ENCODE measurements around the gene MBNL2. TPM values are rescaled to one million over a fixed set of nuclear protein-coding genes. Genes with fewer than 3 reads are reported as not detected.

MBNL2 gene
- total and polyA plus RNA-seq, 10 of the 15 experiments (the other 5 are each of a cell fraction or from before 2014, with no cell fraction given), result 1.6 to 9.7 (median 6.7) TPM

DNA sequence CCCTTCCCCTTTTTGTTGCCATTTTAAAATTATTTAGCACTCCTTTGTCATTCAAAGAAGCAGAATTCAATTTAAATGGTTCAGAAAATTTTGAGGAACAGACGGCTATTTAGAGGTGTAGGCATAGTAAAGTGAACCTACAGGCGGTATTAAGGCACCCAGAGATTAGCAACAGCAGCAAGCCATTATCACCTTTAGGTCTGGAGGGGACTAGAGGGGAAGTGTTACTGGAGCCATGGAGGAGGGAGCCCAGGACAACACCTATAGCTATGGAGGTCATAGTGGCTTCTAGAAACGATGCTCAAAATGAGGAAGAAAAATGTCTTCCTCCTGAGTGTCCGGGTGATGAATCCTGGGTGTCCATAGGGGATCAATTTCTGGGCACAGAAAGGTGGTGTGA is 25.8 kb upstream of the MBNL2 start (continued):
- TF ChIP-seq, protein P1, sequence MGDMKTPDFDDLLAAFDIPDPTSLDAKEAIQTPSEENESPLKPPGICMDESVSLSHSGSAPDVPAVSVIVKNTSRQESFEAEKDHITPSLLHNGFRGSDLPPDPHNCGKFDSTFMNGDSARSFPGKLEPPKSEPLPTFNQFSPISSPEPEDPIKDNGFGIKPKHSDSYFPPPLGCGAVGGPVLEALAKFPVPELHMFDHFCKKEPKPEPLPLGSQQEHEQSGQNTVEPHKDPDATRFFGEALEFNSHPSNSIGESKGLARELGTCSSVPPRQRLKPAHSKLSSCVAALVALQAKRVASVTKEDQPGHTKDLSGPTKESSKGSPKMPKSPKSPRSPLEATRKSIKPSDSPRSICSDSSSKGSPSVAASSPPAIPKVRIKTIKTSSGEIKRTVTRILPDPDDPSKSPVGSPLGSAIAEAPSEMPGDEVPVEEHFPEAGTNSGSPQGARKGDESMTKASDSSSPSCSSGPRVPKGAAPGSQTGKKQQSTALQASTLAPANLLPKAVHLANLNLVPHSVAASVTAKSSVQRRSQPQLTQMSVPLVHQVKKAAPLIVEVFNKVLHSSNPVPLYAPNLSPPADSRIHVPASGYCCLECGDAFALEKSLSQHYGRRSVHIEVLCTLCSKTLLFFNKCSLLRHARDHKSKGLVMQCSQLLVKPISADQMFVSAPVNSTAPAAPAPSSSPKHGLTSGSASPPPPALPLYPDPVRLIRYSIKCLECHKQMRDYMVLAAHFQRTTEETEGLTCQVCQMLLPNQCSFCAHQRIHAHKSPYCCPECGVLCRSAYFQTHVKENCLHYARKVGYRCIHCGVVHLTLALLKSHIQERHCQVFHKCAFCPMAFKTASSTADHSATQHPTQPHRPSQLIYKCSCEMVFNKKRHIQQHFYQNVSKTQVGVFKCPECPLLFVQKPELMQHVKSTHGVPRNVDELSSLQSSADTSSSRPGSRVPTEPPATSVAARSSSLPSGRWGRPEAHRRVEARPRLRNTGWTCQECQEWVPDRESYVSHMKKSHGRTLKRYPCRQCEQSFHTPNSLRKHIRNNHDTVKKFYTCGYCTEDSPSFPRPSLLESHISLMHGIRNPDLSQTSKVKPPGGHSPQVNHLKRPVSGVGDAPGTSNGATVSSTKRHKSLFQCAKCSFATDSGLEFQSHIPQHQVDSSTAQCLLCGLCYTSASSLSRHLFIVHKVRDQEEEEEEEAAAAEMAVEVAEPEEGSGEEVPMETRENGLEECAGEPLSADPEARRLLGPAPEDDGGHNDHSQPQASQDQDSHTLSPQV (IDR thresholded peaks at IDR 0.05), result no peak
- no peak for TF ChIP-seq GATAD2B (conservative IDR thresholded peaks at IDR 0.05; ENCODE audit: low read depth)
- TF ChIP-seq RBBP5 (conservative IDR thresholded peaks at IDR 0.05), result no peak
- TF ChIP-seq CBFB (IDR thresholded peaks at IDR 0.05; ENCODE audit: low read depth), result no peak

DNA sequence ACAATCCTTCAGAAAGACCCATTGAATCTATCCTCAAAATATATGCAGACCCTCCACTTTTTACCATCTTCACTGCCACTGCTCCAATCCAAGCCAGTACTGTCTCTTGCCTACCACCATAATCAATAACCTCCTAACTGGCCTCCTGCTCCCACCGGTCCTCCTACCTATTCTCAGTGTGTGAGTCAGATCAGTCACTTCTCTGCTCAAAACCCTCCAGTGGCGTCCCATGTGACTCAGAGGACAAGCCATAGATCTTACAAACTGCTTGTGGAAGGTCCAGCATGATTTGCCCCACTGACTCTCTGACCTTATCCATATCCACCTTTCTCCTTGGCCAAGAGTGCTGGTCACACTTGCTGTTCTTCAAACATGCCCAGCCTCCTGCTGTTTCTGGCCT is 23.4 kb upstream of the MBNL2 start:
- BruUV-seq (replicated peaks), result no TSS peak
- no peak overlapping the region for H3K9ac ChIP-seq (ENCODE audit: control insufficient read depth, insufficient read depth, low read length)
- RAD21 ChIA-PET (ENCODE audit: unreplicated experiment), result no interaction called here
- TF ChIP-seq MEF2B (IDR thresholded peaks at IDR 0.05; ENCODE audit: partially characterized antibody, poor library complexity, severe bottlenecking), result no peak
- TF ChIP-seq RAD21 (IDR thresholded peaks at IDR 0.05; ENCODE audit: insufficient read depth, low read depth, low read length), result no peak
- TF ChIP-seq FOXK2 (IDR thresholded peaks at IDR 0.05), result no peak
- no peak for TF ChIP-seq ZNF24 (IDR thresholded peaks at IDR 0.05)
- TF ChIP-seq ETV6 (conservative IDR thresholded peaks at IDR 0.05 in 1 of 2, IDR thresholded peaks at IDR 0.05 in 1 of 2; ENCODE audit: borderline replicate concordance in 1 of 2, low read depth in 1 of 2), result no peak
- TF ChIP-seq YBX1 (IDR thresholded peaks at IDR 0.05), result no peak
- TF ChIP-seq SREBF2 (IDR thresholded peaks at IDR 0.05; ENCODE audit: low read length), result no peak
- no peaks in the 10 kb centered on the region for H3K36me3 ChIP-seq (ENCODE audit: control insufficient read depth in 2 of 2, insufficient read depth in 2 of 2, low read length in 1 of 2)
- DNase-seq (ENCODE audit: low read depth, low spot score) (no peak), ATAC-seq (no peak), FAIRE-seq (no peak)
- H3K79me2 ChIP-seq (ENCODE audit: control insufficient read depth, insufficient read depth, low read length), result no peaks in the 10 kb centered on the region
- no peak overlapping the region for H3K4me2 ChIP-seq (ENCODE audit: control insufficient read depth, insufficient read depth)
- SMC1A ChIA-PET (ENCODE audit: uncharacterized antibody, unreplicated experiment), result no interaction called here
- intact Hi-C loops (cut with micrococcal nuclease; ENCODE audit: unreplicated experiment), result no loop called here
- POLR2A ChIA-PET, result no interaction called here
- H3K27me3 ChIP-seq (replicated peaks in 1 of 2; ENCODE audit: control insufficient read depth in 2 of 2, insufficient read depth in 2 of 2, low read length in 1 of 2), result no peaks in the 10 kb centered on the region
- H3K4me3 ChIP-seq, result no peak overlapping the region
- no peak overlapping the region for H3K27ac ChIP-seq (ENCODE audit: control insufficient read depth, insufficient read depth)
- WGBS (ENCODE audit: insufficient coverage, insufficient replicate concordance, low lambda C conversion rate, missing lambda C conversion rate), result 0% methylated on average over 2 of the region's 2 CpGs
- CTCF ChIA-PET, result no interaction called here
- no peaks in the 10 kb centered on the region for H3K4me1 ChIP-seq (ENCODE audit: control insufficient read depth, insufficient read depth, low read length)
- in situ Hi-C loops (cut with MboI), result no loop called here
- no peak overlapping the region for H2AFZ ChIP-seq (ENCODE audit: control insufficient read depth, low read depth, low read length)
- no peaks in the 10 kb centered on the region; the same call in 2 of the 3 replicates for H3K9me3 ChIP-seq (replicated peaks; ENCODE audit: control insufficient read depth, insufficient read depth, low read length)
- no peaks in the 10 kb centered on the region for H4K20me1 ChIP-seq (ENCODE audit: control insufficient read depth, insufficient read depth)

Data from GM12878 (cell line).